ENCODE measurements around the gene TMC6. TPM values are rescaled to one million over a fixed set of nuclear protein-coding genes. Genes with fewer than 3 reads are reported as not detected.

Gene TMC6

DNA sequence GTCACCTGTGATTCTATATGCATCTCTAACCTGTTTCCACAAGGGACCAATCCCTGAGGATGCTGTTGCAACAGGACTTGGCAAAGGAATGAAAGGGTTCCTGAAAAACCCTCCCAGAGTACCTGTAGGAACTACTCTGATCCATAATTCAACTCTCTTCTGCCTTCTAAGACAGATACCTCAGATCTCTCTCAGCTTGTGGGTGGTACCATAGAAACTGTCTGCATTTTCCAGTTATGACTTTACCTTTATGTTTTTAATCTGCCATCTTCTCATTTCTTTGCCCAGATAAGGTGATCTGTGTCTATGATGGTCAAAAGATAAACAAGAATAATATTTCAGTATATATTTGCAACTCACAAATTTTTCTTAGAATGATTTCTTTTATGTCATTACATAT is 65.1 kb downstream of the TMC6 start:
- Histone ChIP-seq H3K4me2 (ENCODE audit: low read length, poor library complexity, severe bottlenecking) (no peak overlapping the region), H3K23ac (ENCODE audit: low read length in 2 of 2) (no peak overlapping the region), H3K9me3 (ENCODE audit: control insufficient read depth, low read length) (no peaks in the 10 kb centered on the region), H3K79me1 (replicated peaks; ENCODE audit: low read length, poor library complexity, severe bottlenecking) (no peaks in the 10 kb centered on the region), H3K9ac (ENCODE audit: low read length) (no peak overlapping the region), H2BK5ac (ENCODE audit: low read depth, low read length, poor library complexity, severe bottlenecking) (no peak overlapping the region), H3K36me3 (ENCODE audit: control insufficient read depth in 1 of 2, insufficient read depth in 2 of 2, low read depth in 1 of 2, low read length in 2 of 2) (peaks cover 0 to 27% of the 10 kb centered on the region in 2 experiments), H4K91ac (ENCODE audit: low read length) (no peak overlapping the region), H3K4me1 (ENCODE audit: control insufficient read depth, insufficient read depth, low read depth, low read length) (peaks cover 7% of the 10 kb centered on the region), H3K4me3 (ENCODE audit: insufficient read depth in 1 of 2, low read depth in 1 of 2, low read length in 2 of 2) (no peak overlapping the region), H2AFZ (ENCODE audit: low read depth, low read length) (no peak overlapping the region), H2BK12ac (ENCODE audit: low read length in 2 of 2) (no peak overlapping the region), H2BK120ac (ENCODE audit: low read depth, low read length) (no peak overlapping the region), H2AK5ac (ENCODE audit: low read length, severe bottlenecking) (no peak overlapping the region), H4K8ac (ENCODE audit: low read length) (no peak overlapping the region), H3K14ac (ENCODE audit: low read length in 2 of 2) (no peak overlapping the region), H3K27ac (ENCODE audit: low read length, poor library complexity, severe bottlenecking) (no peak overlapping the region), H2BK15ac (ENCODE audit: low read depth, poor library complexity, severe bottlenecking) (no peak overlapping the region), H3K18ac (ENCODE audit: low read depth in 1 of 2, low read length in 2 of 2) (no peak overlapping the region), H3K27me3 (ENCODE audit: control insufficient read depth in 1 of 2, insufficient read depth in 1 of 2, low read length in 2 of 2) (no peaks in the 10 kb centered on the region), H3K4ac (ENCODE audit: low read depth in 1 of 2, low read length in 2 of 2) (no peak overlapping the region)
- no peak for DNase-seq

DNA sequence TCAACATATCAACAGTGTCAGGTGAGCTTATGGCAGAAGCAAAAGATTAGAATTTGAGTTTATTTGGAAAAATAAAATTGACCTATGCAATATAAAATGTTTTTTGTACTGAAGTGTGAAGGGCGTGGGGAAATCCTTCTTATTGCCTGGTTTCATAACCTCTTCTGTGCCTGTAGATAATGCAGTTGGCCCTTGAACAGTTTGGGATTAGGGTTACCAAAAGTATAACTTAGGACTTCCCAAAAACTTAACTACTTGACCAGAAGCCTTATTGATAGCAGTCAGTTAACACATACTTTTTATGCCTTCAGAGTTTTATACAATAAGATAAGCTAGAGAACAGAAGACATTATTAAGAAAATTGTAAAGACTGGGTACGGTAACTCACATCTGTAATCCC is 66.0 kb downstream of the TMC6 start:
- no peak overlapping the region for H2BK12ac ChIP-seq (ENCODE audit: low read length in 2 of 2)
- no peaks in the 10 kb centered on the region for H3K27me3 ChIP-seq (ENCODE audit: control insufficient read depth in 1 of 2, insufficient read depth in 1 of 2, low read length in 2 of 2)
- H2BK15ac ChIP-seq (ENCODE audit: low read depth, poor library complexity, severe bottlenecking) = no peak overlapping the region
- H3K27ac ChIP-seq (ENCODE audit: low read length, poor library complexity, severe bottlenecking) = no peak overlapping the region
- no peak overlapping the region for H3K18ac ChIP-seq (ENCODE audit: low read depth in 1 of 2, low read length in 2 of 2)
- no peaks in the 10 kb centered on the region for H3K9me3 ChIP-seq (ENCODE audit: control insufficient read depth, low read length)
- H4K91ac ChIP-seq (ENCODE audit: low read length) = no peak overlapping the region
- H3K9ac ChIP-seq (ENCODE audit: low read length) = no peak overlapping the region
- DNase-seq = no peak
- no peak overlapping the region for H2BK120ac ChIP-seq (ENCODE audit: low read depth, low read length)
- peaks cover 9% of the 10 kb centered on the region for H3K4me1 ChIP-seq (ENCODE audit: control insufficient read depth, insufficient read depth, low read depth, low read length)
- H3K4me2 ChIP-seq (ENCODE audit: low read length, poor library complexity, severe bottlenecking) = no peak overlapping the region
- H4K8ac ChIP-seq (ENCODE audit: low read length) = no peak overlapping the region
- no peak overlapping the region for H2AFZ ChIP-seq (ENCODE audit: low read depth, low read length)
- H2BK5ac ChIP-seq (ENCODE audit: low read depth, low read length, poor library complexity, severe bottlenecking) = no peak overlapping the region
- no peaks in the 10 kb centered on the region for H3K79me1 ChIP-seq (replicated peaks; ENCODE audit: low read length, poor library complexity, severe bottlenecking)
- H3K4me3 ChIP-seq (ENCODE audit: insufficient read depth in 1 of 2, low read depth in 1 of 2, low read length in 2 of 2) = no peak overlapping the region
- H3K4ac ChIP-seq (ENCODE audit: low read depth in 1 of 2, low read length in 2 of 2) = no peak overlapping the region
- peaks cover 0 to 20% of the 10 kb centered on the region in 2 experiments for H3K36me3 ChIP-seq (ENCODE audit: control insufficient read depth in 1 of 2, insufficient read depth in 2 of 2, low read depth in 1 of 2, low read length in 2 of 2)
- H2AK5ac ChIP-seq (ENCODE audit: low read length, severe bottlenecking) = no peak overlapping the region
- no peak overlapping the region for H3K14ac ChIP-seq (ENCODE audit: low read length in 2 of 2)
- no peak overlapping the region for H3K23ac ChIP-seq (ENCODE audit: low read length in 2 of 2)
- WGBS = 80% methylated on average over 2 of the region's 2 CpGs

Small RNA genes lying within 50 kb of the gene (small RNA-seq; reads per million reads assigned to genes)
- not detected for gene RNU6-625P (ENCODE audit: low read depth)
